Endothelial cell of umbilical vein (primary cell): ENCODE measurements around the gene GNB1L. TPM values are rescaled to one million over a fixed set of nuclear protein-coding genes. Genes with fewer than 3 reads are reported as not detected.

ENCODE experiments used
- BruUV-seq: library from RNA; stranded (reverse); fragments of 400-500 nt; replicated peaks from 2 replicates; lab custom pipeline; 2021; lab: Mats Ljungman, UMichigan
- CTCF ChIA-PET: fragments of 300-600, 350-600 bp; sonication (Branson Sonifier 250); formaldehyde crosslinking; loops from one replicate; lab custom pipeline; 2021; ENCODE audit warnings: antibody characterized with exemption, inconsistent platforms; lab: Charles Lee
- POLR2A ChIA-PET: fragments of 300-600, 350-600 bp; sonication (Branson Sonifier 250); formaldehyde crosslinking; loops from one replicate; lab custom pipeline; 2021; ENCODE audit warnings: antibody characterized with exemption, inconsistent platforms; lab: Charles Lee
- DNase-seq: peaks from one replicate; pipeline ENCODE4 v3.0.0-alpha.2; 2011; ENCODE audit warnings: low read depth, low spot score
- FAIRE-seq: peaks from 2 replicates; lab custom pipeline; 2011; peaks lifted over from hg19 to GRCh38; lab: Jason Lieb, UNC
- H2AFZ ChIP-seq: 2 replicates; pipeline ENCODE4 v1.6.0; 2012; ENCODE audit warnings: low read depth, low read length, control low read depth, inconsistent platforms
- H3K27ac ChIP-seq: 2 replicates; pipeline ENCODE4 v1.5.1; 2011; ENCODE audit warnings: low read depth, mild to moderate bottlenecking, control low read depth, low read length, moderate library complexity; ENCODE audit not compliant: insufficient read depth
- H3K27me3 ChIP-seq, 2 experiments: 2 replicates each; pipeline versions ENCODE4 v1.6.0 to v1.6.1; 2011; ENCODE audit warnings: low read length in 2 of 2, mixed read lengths in 1 of 2; ENCODE audit not compliant: control insufficient read depth in 2 of 2, insufficient read depth in 2 of 2
- H3K36me3 ChIP-seq, 2 experiments: 2 replicates in 1 of 2; 3 replicates in 1 of 2; pipeline ENCODE4 v1.5.1; 2011; ENCODE audit warnings: low read length in 2 of 2, mild to moderate bottlenecking in 1 of 2, moderate library complexity in 1 of 2; ENCODE audit not compliant: control insufficient read depth in 2 of 2, insufficient read depth in 2 of 2; ENCODE audit errors: extremely low read depth in 1 of 2
- H3K4me1 ChIP-seq: 3 replicates; pipeline ENCODE4 v1.5.1; 2011; ENCODE audit warnings: mild to moderate bottlenecking, low read length; ENCODE audit not compliant: control insufficient read depth, insufficient read depth; ENCODE audit errors: extremely low read depth
- H3K4me2 ChIP-seq: 2 replicates; pipeline ENCODE4 v1.6.1; 2011; ENCODE audit warnings: low read length, control low read depth, mixed read lengths; ENCODE audit not compliant: insufficient read depth
- H3K4me3 ChIP-seq, 3 experiments: fragments of 200-600 bp in 1 of 3; sonication (generic), shearing (Covaris generic) in 1 of 3; replicated peaks in 1 of 3; 2 replicates each; pipeline ENCODE4 v1.5.1; 2011 to 2016; ENCODE audit warnings: control low read depth in 3 of 3, low read length in 3 of 3, mild to moderate bottlenecking in 2 of 3, inconsistent platforms in 1 of 3, low read depth in 1 of 3, moderate library complexity in 1 of 3; ENCODE audit not compliant: insufficient read depth in 1 of 3
- H3K79me2 ChIP-seq: 2 replicates; pipeline ENCODE4 v1.6.0; 2012; ENCODE audit warnings: low read length, inconsistent platforms; ENCODE audit not compliant: control insufficient read depth, insufficient read depth
- H3K9ac ChIP-seq: replicated peaks from 2 replicates; pipeline ENCODE3; 2011; ENCODE audit warnings: low read length, control low read depth; ENCODE audit not compliant: insufficient read depth; ENCODE audit errors: extremely low read depth
- H3K9me1 ChIP-seq: replicated peaks from 3 replicates; pipeline ENCODE4 v1.6.0; 2011; ENCODE audit warnings: mild to moderate bottlenecking, low read length; ENCODE audit not compliant: control insufficient read depth, insufficient read depth; ENCODE audit errors: extremely low read depth
- H3K9me3 ChIP-seq: replicated peaks from 2 replicates; pipeline ENCODE4 v1.5.1; 2012; ENCODE audit warnings: low read length, inconsistent platforms; ENCODE audit not compliant: control insufficient read depth, insufficient read depth
- H4K20me1 ChIP-seq: replicated peaks from 2 replicates; pipeline ENCODE3; 2011; ENCODE audit warnings: mild to moderate bottlenecking, low read length; ENCODE audit not compliant: control insufficient read depth, insufficient read depth; ENCODE audit errors: extremely low read depth
- FOS ChIP-seq: IDR thresholded peaks from 2 replicates; pipeline ENCODE4 v1.6.1; 2011; ENCODE audit warnings: mild to moderate bottlenecking, low read length, moderate library complexity, borderline replicate concordance; ENCODE audit not compliant: insufficient read depth
- JUN ChIP-seq: IDR thresholded peaks from 2 replicates; pipeline ENCODE4 v1.6.1; 2011; ENCODE audit warnings: borderline replicate concordance, low read depth; ENCODE audit not compliant: insufficient read length, insufficient read depth
- MAX ChIP-seq: IDR thresholded peaks from 2 replicates; pipeline ENCODE4 v1.6.1; 2011; ENCODE audit not compliant: insufficient read depth, insufficient read length
- POLR2AphosphoS5 ChIP-seq: IDR thresholded peaks from 2 replicates; pipeline ENCODE4 v1.6.1; 2012; ENCODE audit warnings: low read depth, mild to moderate bottlenecking, control low read depth, low read length, moderate library complexity; ENCODE audit not compliant: insufficient read depth
- dilution Hi-C: fragments of 300-500 bp; cut with MboI; formaldehyde crosslinking; loops from one replicate; pipeline ENCODE4 v1.15.0; 2019; ENCODE audit warnings: low sequenced_read_pairs; ENCODE audit not compliant: extremely low pct_ligation_motif_present
- intact Hi-C: fragments of 100-400 bp; cut with micrococcal nuclease; formaldehyde crosslinking; loops from one replicate; pipeline ENCODE4 v1.10.0; 2022
- polyA plus RNA-seq, 4 experiments: library from polyadenylated mRNA; depleted of rRNA in 3 of 4; stranded (reverse) in 3 of 4; unstranded in 1 of 4; fragments of >200 nt; gene quantifications; 2 replicates each; pipeline versions ENCODE4 v1.2.1 to v1.2.3, GENCODE V29; 2011 to 2012; ENCODE audit warnings: missing spikeins in 1 of 4
- total RNA-seq: library from RNA; stranded (reverse); gene quantifications from 2 replicates; pipeline ENCODE4 v1.2.3, GENCODE V29; 2021

The GNB1L gene
- total and polyA plus RNA-seq, 2 donors (not counting 3 experiments of a cell fraction or from before 2014, with no cell fraction given) = 5.4 to 5.9 TPM

GRCh38 chr22:19763458-19764298 lies 91.0 kb downstream of the GNB1L start:
- DNase-seq (no peak), FAIRE-seq (no peak)
- TF ChIP-seq POLR2AphosphoS5 (no peak), MAX (no peak), FOS (no peak), JUN (no peak)
- peak overlapping the region; percentile 49 for H3K4me2 ChIP-seq
- H3K27ac ChIP-seq = no peak overlapping the region
- peaks cover 31% of the 10 kb centered on the region for H3K79me2 ChIP-seq
- H3K36me3 ChIP-seq = peaks cover 0 to 3% of the 10 kb centered on the region in 2 experiments
- peaks cover 23 to 33% of the 10 kb centered on the region in 2 experiments for H3K27me3 ChIP-seq
- H3K4me3 ChIP-seq = peak overlapping the region in 1 of 3 experiments; percentile 50
- ChIA-PET POLR2A (interaction anchor here (0.6 kb wide), 1 partner anchor 153 kb away, joined by 4 read pairs; no protein-coding TSS in a partner anchor), CTCF (interaction anchor here (1.0 to 4.4 kb wide), 5 partner anchors 9 to 199 kb away, joined by 3 to 18 read pairs (median 6); no protein-coding TSS in a partner anchor)
- H2AFZ ChIP-seq = no peak overlapping the region
- dilution Hi-C loops (no loop called here), intact Hi-C loops (no loop called here)
- peaks cover 14% of the 10 kb centered on the region for H3K4me1 ChIP-seq
- H3K9ac ChIP-seq = no peak overlapping the region
- BruUV-seq = no TSS peak
- no peaks in the 10 kb centered on the region for H3K9me3 ChIP-seq
- H4K20me1 ChIP-seq = no peaks in the 10 kb centered on the region
- no peaks in the 10 kb centered on the region for H3K9me1 ChIP-seq
